B cell (primary cell): Measurements from ENCODE around the gene FGF21. TPM values are rescaled to one million over a fixed set of nuclear protein-coding genes. Genes with fewer than 3 reads are reported as not detected.

Experiments used
- ATAC-seq: fragments of 200-7000 bp; cut with Tn5 transposase; one replicate; pipeline ENCODE4 v1.10.0; 2021; ENCODE audit warnings: low read depth, mild to moderate bottlenecking, moderate number of reproducible peaks, moderate library complexity
- CTCF ChIA-PET: fragments of 350-600 bp; sonication (Branson Sonifier 250); formaldehyde crosslinking; loops from one replicate; lab custom pipeline; 2021; ENCODE audit warnings: antibody characterized with exemption, inconsistent platforms; lab: Charles Lee
- POLR2A ChIA-PET: fragments of 350-600 bp; sonication (Branson Sonifier 250); formaldehyde crosslinking; loops from one replicate; lab custom pipeline; 2021; ENCODE audit warnings: antibody characterized with exemption; lab: Charles Lee
- DNase-seq: peaks from one replicate; pipeline ENCODE4 v3.0.0; 2013
- H2AFZ ChIP-seq: 2 replicates; pipeline ENCODE4 v1.6.1; 2012; ENCODE audit warnings: mild to moderate bottlenecking, low read depth, low read length; ENCODE audit not compliant: insufficient read depth, poor library complexity, severe bottlenecking
- H3K27ac ChIP-seq, 2 donors: 1 replicate in 1 of 2; 2 replicates in 1 of 2; pipeline ENCODE4 v1.5.1; 2012 to 2013; ENCODE audit warnings: low read length in 2 of 2, mild to moderate bottlenecking in 2 of 2, moderate library complexity in 1 of 2
- H3K27me3 ChIP-seq, 4 experiments: fragments of 200-600 bp in 1 of 4; sonication (generic) in 1 of 4; replicated peaks in 1 of 4; 1 replicate in 2 of 4; 2 replicates in 2 of 4; pipeline versions ENCODE4 v1.6.1 to v1.7.0; 2013 to 2016; ENCODE audit warnings: low read length in 3 of 4, mild to moderate bottlenecking in 2 of 4, mixed read lengths in 1 of 4, moderate library complexity in 1 of 4; ENCODE audit not compliant: insufficient read depth in 4 of 4, control insufficient read depth in 3 of 4; ENCODE audit errors: control extremely low read depth in 1 of 4
- H3K36me3 ChIP-seq, 2 experiments: replicated peaks in 1 of 2; 1 replicate in 1 of 2; 2 replicates in 1 of 2; pipeline versions ENCODE4 v1.6.1 to v1.7.1; 2013; ENCODE audit warnings: low read length in 1 of 2; ENCODE audit not compliant: insufficient read depth in 2 of 2, control insufficient read depth in 1 of 2; ENCODE audit errors: control extremely low read depth in 1 of 2, extremely low read depth in 1 of 2
- H3K4me1 ChIP-seq, 2 donors: fragments of 200-600 bp in 1 of 2; sonication (generic) in 1 of 2; 1 replicate in 1 of 2; 2 replicates in 1 of 2; pipeline versions ENCODE4 v1.5.1 to v1.6.1; 2013 to 2017; ENCODE audit warnings: low read length in 2 of 2; ENCODE audit not compliant: control insufficient read depth in 2 of 2, insufficient read depth in 2 of 2
- H3K4me2 ChIP-seq: replicated peaks from 2 replicates; pipeline ENCODE3; 2012; ENCODE audit warnings: mild to moderate bottlenecking, low read depth, low read length; ENCODE audit not compliant: poor library complexity, severe bottlenecking
- H3K4me3 ChIP-seq, 5 experiments: fragments of 200-600 bp in 1 of 5; sonication (generic) in 1 of 5; 1 replicate in 3 of 5; 2 replicates in 2 of 5; pipeline versions ENCODE4 v1.5.1 to v1.7.0; 2011 to 2016; ENCODE audit warnings: low read length in 4 of 5, mild to moderate bottlenecking in 4 of 5, low read depth in 2 of 5, control low read depth in 1 of 5, moderate library complexity in 1 of 5; ENCODE audit not compliant: insufficient read depth in 1 of 5; ENCODE audit errors: control extremely low read depth in 1 of 5, extremely low read depth in 1 of 5
- H3K79me2 ChIP-seq: fragments of 200-600 bp; sonication (generic); one replicate; pipeline ENCODE4 v1.6.0; 2016; ENCODE audit warnings: low read length; ENCODE audit not compliant: control insufficient read depth, insufficient read depth
- H3K9ac ChIP-seq: fragments of 200-600 bp; sonication (generic); 2 replicates; pipeline ENCODE4 v1.6.1; 2017; ENCODE audit warnings: mild to moderate bottlenecking, low read length, moderate library complexity
- H3K9me3 ChIP-seq, 3 donors: one replicate each; pipeline versions ENCODE4 v1.6.1 to v1.7.1; 2013; ENCODE audit warnings: low read length in 2 of 3; ENCODE audit not compliant: control insufficient read depth in 2 of 3, insufficient read depth in 1 of 3; ENCODE audit errors: control extremely low read depth in 1 of 3
- H4K20me1 ChIP-seq: 2 replicates; pipeline ENCODE4 v1.6.0; 2012; ENCODE audit warnings: mild to moderate bottlenecking, low read length; ENCODE audit not compliant: insufficient read depth, control insufficient read depth, poor library complexity, severe bottlenecking
- H3K27ac Mint-ChIP-seq: one replicate; pipeline ENCODE4 v1.8.0; 2021; ENCODE audit warnings: mixed read lengths
- H3K27me3 Mint-ChIP-seq: one replicate; pipeline ENCODE4 v1.8.0; 2021; ENCODE audit warnings: mixed read lengths
- H3K4me1 Mint-ChIP-seq: one replicate; pipeline ENCODE4 v1.8.0; 2021; ENCODE audit warnings: mixed read lengths
- H3K4me3 Mint-ChIP-seq: one replicate; pipeline ENCODE4 v1.8.0; 2021; ENCODE audit warnings: mixed read lengths
- H3K9me3 Mint-ChIP-seq: one replicate; pipeline ENCODE4 v1.8.0; 2022; ENCODE audit warnings: mixed read lengths; ENCODE audit not compliant: insufficient read depth
- EZH2 ChIP-seq: IDR thresholded peaks from 2 replicates; pipeline ENCODE4 v1.6.1; 2012; ENCODE audit warnings: borderline replicate concordance, low read depth, mild to moderate bottlenecking, moderate library complexity, low read length; ENCODE audit not compliant: insufficient read depth, poor library complexity, severe bottlenecking
- WGBS: methylation state at CpG from one replicate; pipeline ENCODE4 v1.1.5; 2013; ENCODE audit warnings: missing lambda C conversion rate; ENCODE audit not compliant: insufficient coverage; 5-methylcytosine and 5-hydroxymethylcytosine counted together
- intact Hi-C: fragments of 100-400 bp; cut with micrococcal nuclease; formaldehyde crosslinking; loops from one replicate; pipeline ENCODE4 v1.10.0; 2022
- polyA plus RNA-seq: library from polyadenylated mRNA; depleted of rRNA; stranded (reverse); fragments of >200 nt; gene quantifications from 2 replicates; pipeline ENCODE4 v1.2.3, GENCODE V29; 2012
- total RNA-seq, 2 donors: library from RNA; stranded (reverse); fragments of 120-200 nt in 1 of 2; gene quantifications; 1 replicate in 1 of 2; 2 replicates in 1 of 2; pipeline versions ENCODE4 v1.2.3 to v1.2.4, GENCODE V29; 2013 to 2022
- TF ChIP-seq, protein P1 (sequence below): fragments of 200-600 bp; IDR thresholded peaks from one replicate; pipeline ENCODE4 v1.8.0; 2022; ENCODE audit warnings: antibody characterized with exemption, mild to moderate bottlenecking

FGF21 gene
- total and polyA plus RNA-seq, 2 donors (not counting 1 experiment from before 2014, with no cell fraction given), result not detected

DNA sequence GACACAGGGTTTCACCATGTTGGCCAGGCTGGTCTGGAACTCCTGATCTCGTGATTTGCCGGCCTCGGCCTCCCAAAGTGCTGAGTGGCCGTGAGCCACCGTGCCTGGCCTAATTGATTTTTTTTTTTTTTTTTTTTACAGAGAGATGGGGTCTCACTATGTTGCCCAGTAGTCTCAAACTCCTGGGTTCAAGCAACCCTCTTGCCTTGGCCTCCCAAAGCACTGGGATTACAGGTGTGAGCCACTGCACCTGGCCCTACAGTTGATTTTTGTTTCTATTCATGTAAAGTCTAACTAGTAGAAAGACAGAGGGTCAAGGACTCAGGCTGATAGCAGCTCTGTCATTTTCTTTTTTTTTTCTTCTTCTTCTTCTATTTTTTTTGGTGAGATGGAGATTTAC, 21.8 kb downstream of the FGF21 start:
- 98% methylated on average over 5 of the region's 5 CpGs for WGBS
- H3K27ac Mint-ChIP-seq, result no peak overlapping the region
- Histone ChIP-seq H4K20me1 (no peaks in the 10 kb centered on the region), H3K4me2 (no peak overlapping the region), H3K79me2 (no peaks in the 10 kb centered on the region), H2AFZ (no peak overlapping the region), H3K27me3 (peaks cover 0 to 2% (median 0%) of the 10 kb centered on the region in 4 experiments), H3K27ac (no peak overlapping the region), H3K9me3 (peaks cover 0 to 3% (median 0%) of the 10 kb centered on the region in 3 donors), H3K9ac (no peak overlapping the region), H3K4me1 (peaks cover 0 to 6% of the 10 kb centered on the region in 2 donors), H3K36me3 (no peaks in the 10 kb centered on the region), H3K4me3 (no peak overlapping the region)
- ATAC-seq (no peak), DNase-seq (no peak)
- H3K27me3 Mint-ChIP-seq, result peaks cover 4% of the 10 kb centered on the region
- no peak overlapping the region for H3K4me3 Mint-ChIP-seq
- TF ChIP-seq EZH2, result no peak
- TF ChIP-seq, protein P1, sequence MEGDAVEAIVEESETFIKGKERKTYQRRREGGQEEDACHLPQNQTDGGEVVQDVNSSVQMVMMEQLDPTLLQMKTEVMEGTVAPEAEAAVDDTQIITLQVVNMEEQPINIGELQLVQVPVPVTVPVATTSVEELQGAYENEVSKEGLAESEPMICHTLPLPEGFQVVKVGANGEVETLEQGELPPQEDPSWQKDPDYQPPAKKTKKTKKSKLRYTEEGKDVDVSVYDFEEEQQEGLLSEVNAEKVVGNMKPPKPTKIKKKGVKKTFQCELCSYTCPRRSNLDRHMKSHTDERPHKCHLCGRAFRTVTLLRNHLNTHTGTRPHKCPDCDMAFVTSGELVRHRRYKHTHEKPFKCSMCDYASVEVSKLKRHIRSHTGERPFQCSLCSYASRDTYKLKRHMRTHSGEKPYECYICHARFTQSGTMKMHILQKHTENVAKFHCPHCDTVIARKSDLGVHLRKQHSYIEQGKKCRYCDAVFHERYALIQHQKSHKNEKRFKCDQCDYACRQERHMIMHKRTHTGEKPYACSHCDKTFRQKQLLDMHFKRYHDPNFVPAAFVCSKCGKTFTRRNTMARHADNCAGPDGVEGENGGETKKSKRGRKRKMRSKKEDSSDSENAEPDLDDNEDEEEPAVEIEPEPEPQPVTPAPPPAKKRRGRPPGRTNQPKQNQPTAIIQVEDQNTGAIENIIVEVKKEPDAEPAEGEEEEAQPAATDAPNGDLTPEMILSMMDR, result no peak
- ChIA-PET POLR2A (no interaction called here), CTCF (interaction anchor here (0.7 kb wide), 1 partner anchor 59 kb away, joined by 3 read pairs; no protein-coding TSS in a partner anchor)
- intact Hi-C loops, result no loop called here
- H3K9me3 Mint-ChIP-seq, result no peaks in the 10 kb centered on the region
- peaks cover 15% of the 10 kb centered on the region for H3K4me1 Mint-ChIP-seq

DNA sequence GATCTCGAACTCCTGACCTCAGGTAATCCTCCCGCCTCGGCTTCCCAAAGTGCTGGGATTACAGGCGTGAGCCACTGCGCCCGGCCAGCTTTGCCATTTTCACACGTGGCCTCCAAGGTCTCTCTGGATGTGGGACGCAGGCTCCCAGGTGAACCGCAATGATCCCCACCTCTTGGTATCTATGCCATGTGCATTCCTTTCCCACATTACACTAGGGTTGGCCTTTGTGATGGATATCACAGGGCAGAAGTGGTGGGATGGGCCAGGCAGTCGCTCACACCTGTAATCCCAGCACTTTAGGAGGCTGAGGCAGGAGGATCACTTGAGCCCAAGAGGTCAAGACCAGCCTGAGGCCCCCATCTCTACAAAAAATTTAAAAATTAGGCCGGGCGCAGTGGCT, 22.4 kb downstream of the FGF21 start:
- H3K4me1 ChIP-seq, result peaks cover 3 to 12% of the 10 kb centered on the region in 2 donors
- H3K36me3 ChIP-seq, result no peaks in the 10 kb centered on the region
- no peaks in the 10 kb centered on the region for H3K27me3 ChIP-seq
- H3K9me3 ChIP-seq, result peaks cover 0 to 3% (median 0%) of the 10 kb centered on the region in 3 donors
- Mint-ChIP-seq H3K4me1 (peaks cover 19% of the 10 kb centered on the region), H3K27me3 (peaks cover under 1% of the 10 kb centered on the region), H3K27ac (no peak overlapping the region), H3K9me3 (no peaks in the 10 kb centered on the region), H3K4me3 (no peak overlapping the region)
- no peak overlapping the region for H3K4me3 ChIP-seq
- H3K27ac ChIP-seq, result no peak overlapping the region
- no peak overlapping the region for H2AFZ ChIP-seq
- intact Hi-C loops, result no loop called here
- no peak for TF ChIP-seq EZH2
- TF ChIP-seq, protein P1, result no peak
- POLR2A ChIA-PET, result no interaction called here
- no peak for DNase-seq
- CTCF ChIA-PET, result interaction anchor here (1.3 kb wide), 1 partner anchor 64 kb away, joined by 4 read pairs; no protein-coding TSS in a partner anchor
- no peak for ATAC-seq
- no peak overlapping the region for H3K9ac ChIP-seq
- H4K20me1 ChIP-seq, result no peaks in the 10 kb centered on the region
- 97% methylated on average over 8 of the region's 12 CpGs for WGBS
- no peak overlapping the region for H3K4me2 ChIP-seq
- no peaks in the 10 kb centered on the region for H3K79me2 ChIP-seq
